NCI-H2196 treated with DMSO at 0.1 percent for 48 hours (cell line): ENCODE results near the gene CHN1.

Source experiments
- DNase-seq: peaks from one replicate; lab custom pipeline; 2025; ENCODE audit not compliant: unreplicated experiment; lab: John Stamatoyannopoulos, UW

Gene CHN1

GRCh38 chr2:174771631-174772471 lies 233.3 kb downstream of the CHN1 start:
- DNase-seq = peak; percentile 56

DNA sequence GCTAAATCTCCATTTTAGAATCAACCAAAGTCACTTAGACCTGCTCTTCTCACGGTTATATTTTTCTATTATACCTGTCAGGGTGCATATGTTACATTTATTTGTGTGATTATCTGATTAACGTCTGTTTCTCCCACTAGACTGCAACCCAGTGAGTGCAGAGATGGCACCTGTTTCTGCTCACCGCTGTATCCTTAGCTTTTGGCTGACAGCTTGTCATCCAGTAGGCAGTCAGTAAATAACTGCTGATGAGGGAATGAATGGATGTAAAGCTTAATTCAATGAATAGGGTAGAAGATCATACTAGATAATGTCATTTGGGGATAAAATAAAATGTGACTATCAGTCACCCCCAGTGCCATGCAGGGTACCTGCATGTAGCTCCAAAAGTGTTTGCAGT lies 234.0 kb downstream of the CHN1 start:
- no peak for DNase-seq

DNA sequence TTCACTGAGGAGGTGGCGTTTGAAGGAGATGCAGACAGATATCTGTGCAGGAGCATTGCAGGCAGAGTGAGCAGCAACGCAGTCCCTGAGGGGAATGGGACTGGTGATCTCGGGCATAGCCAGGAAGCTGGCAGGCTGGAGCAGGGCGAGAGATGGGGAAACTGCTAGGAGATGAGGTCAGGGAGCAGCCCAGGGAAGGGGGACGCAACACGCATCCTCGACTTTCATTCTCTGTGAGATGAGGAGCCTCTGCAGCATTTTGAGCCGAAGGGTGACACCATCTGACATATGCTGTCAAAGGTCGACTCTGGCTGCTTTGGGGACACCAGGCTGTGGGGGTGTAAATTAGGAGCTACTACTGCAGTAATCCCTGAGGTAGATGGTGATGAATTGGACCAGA lies 236.6 kb downstream of the CHN1 start:
- no peak for DNase-seq

DNA sequence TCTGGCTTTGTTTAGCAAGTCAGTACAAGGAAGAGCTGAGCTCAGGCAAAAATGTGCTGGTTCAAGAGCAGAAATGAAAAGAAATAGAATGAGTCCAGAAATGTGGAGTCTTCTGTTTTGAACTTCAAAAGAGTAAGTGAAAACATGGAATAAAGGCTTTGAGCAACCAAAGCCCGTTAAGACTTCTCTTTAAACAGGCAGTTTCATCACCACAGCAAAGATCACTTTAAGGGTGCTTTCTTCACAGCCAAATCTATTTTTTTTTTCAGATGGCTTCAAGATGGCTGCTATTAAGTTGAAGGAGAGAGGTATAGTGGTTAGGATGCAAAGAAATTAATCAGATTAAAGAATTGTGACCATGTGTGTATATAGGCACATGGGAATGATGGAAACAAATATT lies 238.9 kb downstream of the CHN1 start:
- DNase-seq = no peak

GRCh38 chr2:174765576-174765975 lies 239.6 kb downstream of the CHN1 start:
- no peak for DNase-seq

DNA sequence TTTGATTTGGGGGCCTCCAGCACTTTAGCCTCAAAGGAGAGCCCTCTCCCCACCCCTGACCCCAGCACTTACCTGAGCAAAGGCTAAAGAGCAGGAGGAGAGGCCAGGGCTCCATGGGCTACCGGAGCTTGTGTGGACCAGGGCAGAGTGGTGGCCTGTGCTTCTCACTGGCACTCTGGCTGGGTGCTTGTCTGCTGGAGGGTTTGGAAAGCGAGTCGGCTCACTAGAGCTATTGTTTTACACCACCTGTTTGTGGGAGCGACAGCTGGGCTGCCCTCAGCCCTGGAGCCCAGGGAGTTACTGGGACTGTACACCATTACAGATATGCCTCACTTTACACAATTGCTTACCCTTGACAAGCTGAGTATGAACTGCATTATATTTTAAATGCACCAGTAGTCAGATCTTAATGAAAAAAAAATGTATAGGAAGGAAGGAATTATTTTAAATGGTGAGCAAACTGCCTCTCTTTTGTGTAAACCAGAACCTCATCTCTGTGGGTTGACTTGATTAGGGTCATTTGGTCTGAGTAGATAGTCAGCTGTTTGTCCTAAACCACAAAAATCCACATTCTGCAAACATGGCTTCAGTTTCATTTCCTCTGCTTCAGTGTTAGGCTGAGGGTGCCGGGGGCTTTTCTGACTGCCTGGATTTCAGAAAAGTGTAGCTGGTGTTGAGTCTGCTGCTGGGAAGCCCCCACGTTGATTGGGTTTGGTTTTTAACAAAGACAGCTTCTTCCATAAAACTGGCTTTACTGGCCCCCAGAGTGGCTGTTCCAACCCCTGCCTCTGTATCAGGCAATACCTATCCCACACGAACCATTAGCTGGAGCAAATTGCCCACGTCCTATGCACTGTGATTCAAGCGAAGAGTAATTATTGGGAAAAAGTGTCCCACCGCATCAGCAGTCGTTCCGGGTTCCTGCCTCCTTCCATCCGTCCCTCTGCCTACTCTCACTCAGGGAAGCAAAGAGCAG lies 240.6 kb downstream of the CHN1 start, which contains the start of gene CHRNA1:
Gene CHRNA1 (minus strand): TSS at position 193 of the 976 bp plus-strand sequence. CDS start 78 bp downstream, at position 115.
- peak; percentile 60 for DNase-seq

DNA sequence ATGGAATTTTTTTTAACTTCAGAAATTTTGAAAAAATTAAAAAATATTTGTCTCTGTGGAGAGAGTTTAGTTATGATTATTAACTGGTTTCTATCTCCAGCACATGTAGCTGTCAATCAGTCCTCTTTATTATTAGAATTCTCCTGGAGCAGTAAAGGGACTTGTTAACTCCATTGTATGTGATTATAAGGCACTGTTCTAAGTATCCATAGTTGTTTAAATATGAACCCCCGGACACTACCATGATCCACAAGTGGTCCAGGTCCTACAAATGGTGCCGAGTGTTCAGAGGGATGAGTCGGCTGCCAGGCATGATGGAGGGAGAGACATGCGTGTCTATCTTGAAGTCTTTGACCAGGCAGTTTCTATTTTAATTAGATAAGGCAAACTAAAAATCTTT lies 241.4 kb downstream of the CHN1 start:
- no peak for DNase-seq

GRCh38 chr2:174762464-174762863 lies 242.7 kb downstream of the CHN1 start:
- DNase-seq = no peak

DNA sequence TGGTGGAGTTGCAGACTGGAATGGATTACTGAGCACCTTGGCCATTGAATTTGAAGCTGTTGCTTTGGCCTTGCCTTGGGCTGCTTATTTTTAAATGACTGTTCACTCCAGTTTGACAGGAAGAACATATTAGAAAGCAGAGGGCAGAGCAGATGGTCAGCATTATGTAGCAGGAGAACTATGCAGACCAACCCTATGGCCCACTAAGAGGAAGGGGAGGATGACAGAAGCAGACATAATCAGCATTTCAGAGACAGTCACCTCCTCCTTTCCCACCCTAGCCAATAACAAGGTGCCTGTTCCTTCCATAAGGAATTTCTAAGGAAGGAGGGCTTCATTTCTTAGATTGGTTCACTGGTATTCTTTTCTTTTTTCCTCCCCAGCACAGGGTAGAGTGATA lies 243.3 kb downstream of the CHN1 start:
- DNase-seq = no peak

DNA sequence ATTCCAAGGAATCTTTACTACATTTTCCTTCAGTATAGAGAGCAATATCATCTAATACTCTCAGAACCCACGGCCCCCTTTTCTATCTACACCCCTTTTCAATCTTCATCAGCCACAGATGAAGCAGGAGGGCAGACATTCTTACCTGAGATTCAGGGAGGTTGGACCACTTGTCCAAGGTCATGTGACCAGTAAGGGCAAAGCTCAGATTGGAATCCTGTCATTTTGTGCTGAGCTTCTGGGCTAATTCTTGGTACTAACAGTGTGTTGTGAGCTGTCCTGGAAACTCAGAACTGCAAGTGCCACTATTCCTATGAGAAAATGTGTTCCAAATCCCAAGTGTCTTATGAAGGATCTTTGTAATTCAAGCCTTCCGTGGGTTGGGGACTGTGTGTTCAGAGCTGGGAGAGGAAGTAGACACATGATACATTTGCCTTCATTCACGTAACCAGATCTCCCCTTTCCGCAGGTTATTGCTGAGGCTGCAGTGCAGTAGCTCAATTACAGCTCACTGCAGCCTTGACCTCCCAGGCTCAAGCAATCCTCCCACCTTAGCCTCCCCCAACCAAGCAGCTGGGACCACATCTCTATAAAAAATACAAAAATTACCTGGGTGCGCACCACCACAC lies 244.2 kb downstream of the CHN1 start:
- no peak for DNase-seq

DNA sequence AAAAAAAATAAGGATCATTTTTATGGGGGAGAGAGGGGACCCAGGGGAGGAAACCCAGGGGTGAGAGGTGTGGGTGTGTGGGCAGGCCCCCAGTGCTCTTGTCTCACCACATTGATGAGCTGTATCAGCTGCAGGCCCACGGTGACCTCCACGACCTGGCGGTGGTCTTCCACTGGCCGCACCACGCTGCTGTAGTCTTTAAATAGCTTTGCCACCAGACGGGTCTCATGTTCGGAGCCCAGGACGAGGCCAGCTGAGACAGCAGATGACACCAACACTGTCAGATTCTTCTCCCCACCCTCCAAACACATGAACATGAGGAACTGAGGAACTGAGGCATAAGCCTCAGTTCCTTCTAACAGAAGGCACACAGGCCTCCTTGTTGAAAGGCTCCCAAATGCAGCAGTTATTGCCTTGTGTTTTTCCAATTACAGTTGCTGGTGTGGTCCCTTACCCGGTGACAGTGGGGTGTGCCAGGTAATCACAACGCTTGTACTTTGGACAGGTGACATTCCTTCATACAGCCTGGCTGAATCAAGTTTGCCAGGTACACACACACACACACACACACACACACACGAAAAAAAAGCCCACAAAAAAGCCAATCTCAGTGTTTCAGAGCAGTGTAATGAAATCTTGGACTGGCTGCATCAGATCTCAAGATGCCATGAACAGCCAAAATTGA lies 245.7 kb downstream of the CHN1 start:
- no peak for DNase-seq

DNA sequence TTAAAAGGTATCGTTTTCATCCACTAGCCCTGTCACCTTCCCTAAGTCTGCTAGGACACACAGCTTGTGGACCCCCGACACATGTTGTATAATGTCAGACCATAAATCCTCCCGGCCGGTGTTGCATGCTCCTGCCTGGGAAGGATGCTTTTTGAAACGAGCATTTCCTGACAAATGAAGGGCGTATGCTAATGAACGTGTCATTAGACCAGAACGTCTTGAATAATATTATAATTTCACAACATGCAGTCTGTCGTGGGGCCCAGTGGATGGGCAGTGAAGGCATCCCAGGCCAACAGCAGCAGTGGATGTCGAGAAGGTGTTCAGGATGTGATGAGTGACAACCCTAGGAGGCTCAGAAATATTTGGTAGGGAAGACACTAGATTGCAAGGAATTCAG lies 248.4 kb downstream of the CHN1 start:
- DNase-seq = no peak

- DNase-seq = no peak
Measured at GRCh38 chr2:174753038-174753633, 252.0 kb downstream of the CHN1 start.

- no peak for DNase-seq
Measured at GRCh38 chr2:174752403-174753037, 252.7 kb downstream of the CHN1 start.

- no peak for DNase-seq
Measured at GRCh38 chr2:174750923-174751441, 254.2 kb downstream of the CHN1 start.

GRCh38 chr2:174749793-174750192 lies 255.4 kb downstream of the CHN1 start:
- DNase-seq = no peak

DNA sequence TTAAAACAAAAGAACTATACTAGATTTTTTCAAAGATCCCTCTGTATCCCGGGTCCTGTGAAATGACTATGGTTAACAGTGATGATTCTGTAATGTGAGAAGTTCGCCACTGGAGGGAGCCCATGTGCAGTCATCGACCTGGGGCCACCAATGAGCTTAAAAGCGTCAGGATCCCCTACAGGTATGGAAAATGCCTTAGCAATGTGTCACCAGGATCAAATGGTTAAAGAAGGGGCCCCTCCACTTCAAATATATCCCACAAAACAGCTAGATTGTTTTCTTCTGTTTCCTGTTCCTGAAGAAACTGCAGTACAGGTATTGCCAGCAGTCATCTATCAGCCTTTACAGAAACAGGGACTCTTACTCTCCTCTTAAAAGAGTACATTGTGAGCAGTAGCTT lies 256.2 kb downstream of the CHN1 start:
- DNase-seq = peak; percentile 51
